ENCODE results near the gene ALG3.

ALG3 gene

GRCh38 chr3:184239221-184239620 is 9.5 kb downstream of the ALG3 start:
- Histone ChIP-seq H3K36me3 (ENCODE audit: control insufficient read depth, low read depth, low read length) (peaks cover 20% of the 10 kb centered on the region), H3K27ac (ENCODE audit: low read length) (no peak overlapping the region), H3K9ac (ENCODE audit: low read length) (no peak overlapping the region)

GRCh38 chr3:184238246-184238818 is 10.4 kb downstream of the ALG3 start:
- Histone ChIP-seq H3K4me3 (ENCODE audit: low read length) (no peak overlapping the region), H3K9ac (ENCODE audit: low read length) (no peak overlapping the region), H3K27me3 (ENCODE audit: control insufficient read depth, insufficient read depth, low read length) (peaks cover 4% of the 10 kb centered on the region), H3K36me3 (ENCODE audit: control insufficient read depth, low read depth, low read length) (peaks cover 11% of the 10 kb centered on the region), H3K9me3 (ENCODE audit: control insufficient read depth, low read depth, low read length) (no peaks in the 10 kb centered on the region), H3K27ac (ENCODE audit: low read length) (no peak overlapping the region), H3K4me1 (ENCODE audit: control insufficient read depth, low read depth, low read length) (no peaks in the 10 kb centered on the region)

More at GRCh38 chr3:184239221-184239620, 9.5 kb downstream of the ALG3 start:
- H3K9me3 ChIP-seq (ENCODE audit: control insufficient read depth, low read depth, low read length), result no peaks in the 10 kb centered on the region
- H3K4me1 ChIP-seq (ENCODE audit: control insufficient read depth, low read depth, low read length), result no peaks in the 10 kb centered on the region
- no peak overlapping the region for H3K4me3 ChIP-seq (ENCODE audit: low read length)
- no peaks in the 10 kb centered on the region for H3K27me3 ChIP-seq (ENCODE audit: control insufficient read depth, insufficient read depth, low read length)

GRCh38 chr3:184237807-184238206 is 11.0 kb downstream of the ALG3 start:
- Histone ChIP-seq H3K27me3 (ENCODE audit: control insufficient read depth, insufficient read depth, low read length) (peaks cover 10% of the 10 kb centered on the region), H3K4me3 (ENCODE audit: low read length) (no peak overlapping the region), H3K9ac (ENCODE audit: low read length) (no peak overlapping the region), H3K36me3 (ENCODE audit: control insufficient read depth, low read depth, low read length) (peaks cover 6% of the 10 kb centered on the region), H3K27ac (ENCODE audit: low read length) (no peak overlapping the region), H3K4me1 (ENCODE audit: control insufficient read depth, low read depth, low read length) (no peaks in the 10 kb centered on the region), H3K9me3 (ENCODE audit: control insufficient read depth, low read depth, low read length) (no peaks in the 10 kb centered on the region)

GRCh38 chr3:184237211-184237610 is 11.6 kb downstream of the ALG3 start:
- no peak overlapping the region for H3K27ac ChIP-seq (ENCODE audit: low read length)
- H3K4me3 ChIP-seq (ENCODE audit: low read length), result no peak overlapping the region
- no peaks in the 10 kb centered on the region for H3K4me1 ChIP-seq (ENCODE audit: control insufficient read depth, low read depth, low read length)
- H3K36me3 ChIP-seq (ENCODE audit: control insufficient read depth, low read depth, low read length), result peaks cover under 1% of the 10 kb centered on the region
- H3K9me3 ChIP-seq (ENCODE audit: control insufficient read depth, low read depth, low read length), result no peaks in the 10 kb centered on the region
- peaks cover 16% of the 10 kb centered on the region for H3K27me3 ChIP-seq (ENCODE audit: control insufficient read depth, insufficient read depth, low read length)
- H3K9ac ChIP-seq (ENCODE audit: low read length), result no peak overlapping the region

GRCh38 chr3:184236636-184237035 is 12.1 kb downstream of the ALG3 start:
- peaks cover 21% of the 10 kb centered on the region for H3K27me3 ChIP-seq (ENCODE audit: control insufficient read depth, insufficient read depth, low read length)
- H3K27ac ChIP-seq (ENCODE audit: low read length), result no peak overlapping the region
- H3K36me3 ChIP-seq (ENCODE audit: control insufficient read depth, low read depth, low read length), result no peaks in the 10 kb centered on the region
- no peaks in the 10 kb centered on the region for H3K4me1 ChIP-seq (ENCODE audit: control insufficient read depth, low read depth, low read length)
- no peaks in the 10 kb centered on the region for H3K9me3 ChIP-seq (ENCODE audit: control insufficient read depth, low read depth, low read length)
- no peak overlapping the region for H3K9ac ChIP-seq (ENCODE audit: low read length)
- no peak overlapping the region for H3K4me3 ChIP-seq (ENCODE audit: low read length)

- Histone ChIP-seq H3K36me3 (ENCODE audit: control insufficient read depth, low read depth, low read length) (no peaks in the 10 kb centered on the region), H3K9ac (ENCODE audit: low read length) (no peak overlapping the region), H3K9me3 (ENCODE audit: control insufficient read depth, low read depth, low read length) (no peaks in the 10 kb centered on the region), H3K4me1 (ENCODE audit: control insufficient read depth, low read depth, low read length) (no peaks in the 10 kb centered on the region), H3K27ac (ENCODE audit: low read length) (no peak overlapping the region), H3K4me3 (ENCODE audit: low read length) (no peak overlapping the region), H3K27me3 (ENCODE audit: control insufficient read depth, insufficient read depth, low read length) (peaks cover 27% of the 10 kb centered on the region)
Observed at GRCh38 chr3:184236033-184236410, 12.7 kb downstream of the ALG3 start.

- H3K9me3 ChIP-seq (ENCODE audit: control insufficient read depth, low read depth, low read length), result no peaks in the 10 kb centered on the region
- H3K27ac ChIP-seq (ENCODE audit: low read length), result no peak overlapping the region
- H3K27me3 ChIP-seq (ENCODE audit: control insufficient read depth, insufficient read depth, low read length), result peaks cover 33% of the 10 kb centered on the region
- H3K36me3 ChIP-seq (ENCODE audit: control insufficient read depth, low read depth, low read length), result no peaks in the 10 kb centered on the region
- no peaks in the 10 kb centered on the region for H3K4me1 ChIP-seq (ENCODE audit: control insufficient read depth, low read depth, low read length)
- H3K4me3 ChIP-seq (ENCODE audit: low read length), result no peak overlapping the region
- H3K9ac ChIP-seq (ENCODE audit: low read length), result no peak overlapping the region
Observed at GRCh38 chr3:184235381-184236032, 13.3 kb downstream of the ALG3 start.

- Histone ChIP-seq H3K27me3 (ENCODE audit: control insufficient read depth, insufficient read depth, low read length) (peaks cover 39% of the 10 kb centered on the region), H3K4me1 (ENCODE audit: control insufficient read depth, low read depth, low read length) (no peaks in the 10 kb centered on the region), H3K27ac (ENCODE audit: low read length) (no peak overlapping the region), H3K4me3 (ENCODE audit: low read length) (no peak overlapping the region), H3K9me3 (ENCODE audit: control insufficient read depth, low read depth, low read length) (no peaks in the 10 kb centered on the region), H3K36me3 (ENCODE audit: control insufficient read depth, low read depth, low read length) (no peaks in the 10 kb centered on the region), H3K9ac (ENCODE audit: low read length) (no peak overlapping the region)
Observed at GRCh38 chr3:184234671-184235380, 13.9 kb downstream of the ALG3 start.

GRCh38 chr3:184234224-184234623 is 14.5 kb downstream of the ALG3 start:
- Histone ChIP-seq H3K4me3 (ENCODE audit: low read length) (no peak overlapping the region), H3K9me3 (ENCODE audit: control insufficient read depth, low read depth, low read length) (no peaks in the 10 kb centered on the region), H3K27ac (ENCODE audit: low read length) (no peak overlapping the region), H3K4me1 (ENCODE audit: control insufficient read depth, low read depth, low read length) (no peaks in the 10 kb centered on the region), H3K27me3 (ENCODE audit: control insufficient read depth, insufficient read depth, low read length) (peaks cover 45% of the 10 kb centered on the region), H3K36me3 (ENCODE audit: control insufficient read depth, low read depth, low read length) (no peaks in the 10 kb centered on the region), H3K9ac (ENCODE audit: low read length) (no peak overlapping the region)

GRCh38 chr3:184233127-184233843 is 15.5 kb downstream of the ALG3 start:
- H3K27me3 ChIP-seq (ENCODE audit: control insufficient read depth, insufficient read depth, low read length), result peaks cover 55% of the 10 kb centered on the region
- no peak overlapping the region for H3K9ac ChIP-seq (ENCODE audit: low read length)
- H3K4me3 ChIP-seq (ENCODE audit: low read length), result no peak overlapping the region
- no peaks in the 10 kb centered on the region for H3K36me3 ChIP-seq (ENCODE audit: control insufficient read depth, low read depth, low read length)
- no peaks in the 10 kb centered on the region for H3K9me3 ChIP-seq (ENCODE audit: control insufficient read depth, low read depth, low read length)
- H3K4me1 ChIP-seq (ENCODE audit: control insufficient read depth, low read depth, low read length), result no peaks in the 10 kb centered on the region
- H3K27ac ChIP-seq (ENCODE audit: low read length), result no peak overlapping the region

GRCh38 chr3:184231671-184232070 is 17.1 kb downstream of the ALG3 start:
- H3K36me3 ChIP-seq (ENCODE audit: control insufficient read depth, low read depth, low read length), result no peaks in the 10 kb centered on the region
- no peak overlapping the region for H3K9ac ChIP-seq (ENCODE audit: low read length)
- no peaks in the 10 kb centered on the region for H3K9me3 ChIP-seq (ENCODE audit: control insufficient read depth, low read depth, low read length)
- H3K27me3 ChIP-seq (ENCODE audit: control insufficient read depth, insufficient read depth, low read length), result peaks cover 67% of the 10 kb centered on the region
- H3K27ac ChIP-seq (ENCODE audit: low read length), result no peak overlapping the region
- no peak overlapping the region for H3K4me3 ChIP-seq (ENCODE audit: low read length)
- no peaks in the 10 kb centered on the region for H3K4me1 ChIP-seq (ENCODE audit: control insufficient read depth, low read depth, low read length)

All from iPS-18a (cell line).